ENCODE data around the gene GNG13. TPM values are rescaled to one million over a fixed set of nuclear protein-coding genes. Genes with fewer than 3 reads are reported as not detected.
"Not testable (repeated sequence)": the region's sequence is repeated elsewhere in the genome, so short reads cannot be mapped to it uniquely, and the experiment has no call there.

Gene GNG13
- total RNA-seq, 6 experiments from 2014 or later: not detected

- H3K27ac Mint-ChIP-seq: no peak overlapping the region
- H3K9me3 Mint-ChIP-seq: no peaks in the 10 kb centered on the region
These were observed 21.0 kb downstream of the GNG13 start for GRCh38 chr16:779561-779960.

GRCh38 chr16:778909-779527, 21.5 kb downstream of the GNG13 start:
- Mint-ChIP-seq H3K9me3 (no peaks in the 10 kb centered on the region), H3K36me3 (ENCODE audit: low read depth) (no peaks in the 10 kb centered on the region), H3K27me3 (ENCODE audit: insufficient read depth) (peaks cover 9% of the 10 kb centered on the region), H3K4me1 (ENCODE audit: low read depth) (peaks cover 7% of the 10 kb centered on the region), H3K4me3 (no peak overlapping the region), H3K27ac (no peak overlapping the region)
- no peak for TF ChIP-seq CTCF (IDR thresholded peaks at IDR 0.05)
- DNase-seq: no peak

More at GRCh38 chr16:779561-779960, 21.0 kb downstream of the GNG13 start:
- Mint-ChIP-seq H3K4me3 (no peak overlapping the region), H3K27me3 (ENCODE audit: insufficient read depth) (peaks cover 9% of the 10 kb centered on the region), H3K36me3 (ENCODE audit: low read depth) (no peaks in the 10 kb centered on the region), H3K4me1 (ENCODE audit: low read depth) (peaks cover 7% of the 10 kb centered on the region)
- DNase-seq: no peak
- no peak for TF ChIP-seq CTCF (IDR thresholded peaks at IDR 0.05)

GRCh38 chr16:778447-778846, 22.1 kb downstream of the GNG13 start:
- no peak for DNase-seq
- H3K36me3 Mint-ChIP-seq (ENCODE audit: low read depth): no peaks in the 10 kb centered on the region
- no peaks in the 10 kb centered on the region for H3K9me3 Mint-ChIP-seq
- TF ChIP-seq CTCF (IDR thresholded peaks at IDR 0.05): no peak
- H3K4me1 Mint-ChIP-seq (ENCODE audit: low read depth): peaks cover 7% of the 10 kb centered on the region
- H3K27me3 Mint-ChIP-seq (ENCODE audit: insufficient read depth): peaks cover 9% of the 10 kb centered on the region
- H3K4me3 Mint-ChIP-seq: no peak overlapping the region
- H3K27ac Mint-ChIP-seq: no peak overlapping the region

- no peak for DNase-seq
- H3K4me1 Mint-ChIP-seq (ENCODE audit: low read depth): peaks cover 7% of the 10 kb centered on the region
- H3K36me3 Mint-ChIP-seq (ENCODE audit: low read depth): no peaks in the 10 kb centered on the region
- H3K4me3 Mint-ChIP-seq: peak overlapping the region; percentile 42; the same call in 1 of the 2 replicates
- H3K27ac Mint-ChIP-seq: peak overlapping the region; percentile 71
- no peaks in the 10 kb centered on the region for H3K9me3 Mint-ChIP-seq
- peaks cover 9% of the 10 kb centered on the region for H3K27me3 Mint-ChIP-seq (ENCODE audit: insufficient read depth)
- no peak for TF ChIP-seq CTCF (IDR thresholded peaks at IDR 0.05)
These were observed 22.7 kb downstream of the GNG13 start for GRCh38 chr16:777826-778225.

GRCh38 chr16:776824-777223, 23.7 kb downstream of the GNG13 start:
- Mint-ChIP-seq H3K4me3 (no peak overlapping the region), H3K27me3 (ENCODE audit: insufficient read depth) (peaks cover 7% of the 10 kb centered on the region), H3K36me3 (ENCODE audit: low read depth) (no peaks in the 10 kb centered on the region), H3K9me3 (no peaks in the 10 kb centered on the region), H3K27ac (peak overlapping the region; percentile 33), H3K4me1 (ENCODE audit: low read depth) (peaks cover 7% of the 10 kb centered on the region)
- no peak for TF ChIP-seq CTCF (IDR thresholded peaks at IDR 0.05)
- no peak for DNase-seq

- not testable (repeated sequence) for H3K27me3 Mint-ChIP-seq (ENCODE audit: insufficient read depth); H3K27ac Mint-ChIP-seq; H3K4me1 Mint-ChIP-seq (ENCODE audit: low read depth); H3K36me3 Mint-ChIP-seq (ENCODE audit: low read depth); H3K9me3 Mint-ChIP-seq; H3K4me3 Mint-ChIP-seq; DNase-seq
These were observed 24.2 kb downstream of the GNG13 start for GRCh38 chr16:776298-776697.

All from HFFc6 (cell line).